H4 (cell line): ENCODE results near the gene ADAM12. TPM values are rescaled to one million over a fixed set of nuclear protein-coding genes. Genes with fewer than 3 reads are reported as not detected.

Source experiments
- DNase-seq: peaks from one replicate; pipeline ENCODE4 v3.0.0-alpha.2; 2015; ENCODE audit warnings: low spot score
- total RNA-seq: library from RNA; depleted of rRNA; stranded (reverse); fragments of >200 nt; shearing (Covaris generic); gene quantifications from 2 replicates; pipeline ENCODE4 v1.2.3, GENCODE V29; 2014

The ADAM12 gene
- total RNA-seq, 1 experiment from 2014 or later, result 2.0 TPM

- DNase-seq, result no peak
Observed at GRCh38 chr10:126235091-126235978, 152.9 kb downstream of the ADAM12 start.

DNA sequence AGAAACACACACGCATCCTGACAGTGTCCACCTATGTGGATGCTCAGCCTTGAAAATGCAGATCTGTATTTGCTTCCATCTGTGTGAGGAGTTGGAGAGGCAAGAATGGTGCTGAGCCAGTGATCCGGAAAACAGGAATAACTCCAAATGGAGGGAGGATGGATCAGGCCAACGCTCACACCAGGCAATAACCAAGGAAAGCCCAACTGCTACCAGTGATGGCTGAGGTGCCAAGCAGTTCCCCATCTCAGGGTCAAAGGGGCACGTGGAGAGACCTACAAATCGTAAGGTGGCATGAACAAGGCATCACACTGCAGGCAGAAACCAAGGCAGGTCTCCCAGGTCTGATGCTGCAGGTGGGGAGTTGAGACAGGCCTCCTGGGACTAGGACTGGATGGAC, 153.6 kb downstream of the ADAM12 start:
- DNase-seq, result no peak

- DNase-seq, result no peak
Observed at GRCh38 chr10:126233182-126234148, 154.8 kb downstream of the ADAM12 start.

- DNase-seq, result no peak
Observed at GRCh38 chr10:126230587-126230986, 157.7 kb downstream of the ADAM12 start.

DNA sequence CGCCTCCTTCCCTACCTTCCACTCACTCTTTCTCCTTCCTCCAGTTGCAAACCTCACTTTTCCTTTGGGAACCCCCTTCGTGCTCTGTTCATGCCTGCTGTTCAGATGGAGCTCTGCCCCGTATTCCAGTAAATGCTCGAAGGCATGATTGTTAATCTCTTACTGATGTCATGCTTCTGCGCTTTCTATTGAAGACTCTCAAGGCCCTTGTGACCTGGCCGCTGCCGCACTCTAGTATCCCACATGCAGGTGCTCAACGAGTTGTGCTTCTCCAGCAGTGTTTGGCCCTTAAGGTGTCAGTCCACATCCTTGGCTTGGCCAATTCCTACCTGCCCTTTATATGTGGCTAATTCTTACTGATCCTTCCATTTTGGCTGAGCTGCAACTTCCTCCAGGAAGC, 158.6 kb downstream of the ADAM12 start:
- DNase-seq, result no peak

- DNase-seq, result peak; percentile 42
Observed at GRCh38 chr10:126227762-126228134, 160.5 kb downstream of the ADAM12 start.

- DNase-seq, result no peak
Observed at GRCh38 chr10:126226988-126227761, 161.1 kb downstream of the ADAM12 start.

DNA sequence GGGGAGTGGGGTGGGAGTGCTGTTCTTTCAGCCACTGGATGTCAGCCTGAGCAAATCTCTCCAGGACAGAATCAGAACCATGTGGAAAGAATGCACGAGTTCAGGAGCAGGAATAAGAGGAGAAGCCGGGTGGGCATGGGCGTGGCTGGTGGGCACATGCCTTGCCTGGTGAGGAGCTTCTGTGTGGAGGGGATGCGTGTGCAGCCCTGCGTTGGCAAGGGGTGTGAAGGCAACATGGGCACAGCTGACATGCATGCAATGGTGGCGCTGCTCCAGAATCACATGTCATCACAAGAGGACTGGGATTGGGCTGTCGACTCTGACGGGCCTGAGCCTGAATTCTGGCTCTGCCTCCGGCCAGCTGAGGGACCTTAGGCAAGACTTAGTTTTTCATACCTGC, 162.1 kb downstream of the ADAM12 start:
- DNase-seq, result no peak

DNA sequence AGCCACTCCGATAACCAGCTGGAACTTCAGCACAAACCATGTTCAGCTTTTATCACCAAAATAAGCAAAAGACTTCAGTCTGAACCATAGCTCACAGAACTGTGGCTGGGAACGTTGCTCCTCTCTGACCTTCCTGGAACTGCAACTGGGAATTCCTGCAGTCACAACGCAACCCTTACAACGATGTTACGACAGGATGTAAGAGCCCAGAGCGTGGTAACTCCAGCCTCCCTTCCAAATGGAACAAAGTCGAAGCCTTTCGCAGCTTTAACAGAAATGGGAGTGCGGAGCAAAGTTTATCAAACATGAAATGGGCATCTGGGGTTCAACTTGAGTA, 162.6 kb downstream of the ADAM12 start:
- no peak for DNase-seq

- no peak for DNase-seq
Observed at GRCh38 chr10:126224967-126225671, 163.2 kb downstream of the ADAM12 start.

GRCh38 chr10:126223512-126224067, 164.7 kb downstream of the ADAM12 start:
- no peak for DNase-seq

DNA sequence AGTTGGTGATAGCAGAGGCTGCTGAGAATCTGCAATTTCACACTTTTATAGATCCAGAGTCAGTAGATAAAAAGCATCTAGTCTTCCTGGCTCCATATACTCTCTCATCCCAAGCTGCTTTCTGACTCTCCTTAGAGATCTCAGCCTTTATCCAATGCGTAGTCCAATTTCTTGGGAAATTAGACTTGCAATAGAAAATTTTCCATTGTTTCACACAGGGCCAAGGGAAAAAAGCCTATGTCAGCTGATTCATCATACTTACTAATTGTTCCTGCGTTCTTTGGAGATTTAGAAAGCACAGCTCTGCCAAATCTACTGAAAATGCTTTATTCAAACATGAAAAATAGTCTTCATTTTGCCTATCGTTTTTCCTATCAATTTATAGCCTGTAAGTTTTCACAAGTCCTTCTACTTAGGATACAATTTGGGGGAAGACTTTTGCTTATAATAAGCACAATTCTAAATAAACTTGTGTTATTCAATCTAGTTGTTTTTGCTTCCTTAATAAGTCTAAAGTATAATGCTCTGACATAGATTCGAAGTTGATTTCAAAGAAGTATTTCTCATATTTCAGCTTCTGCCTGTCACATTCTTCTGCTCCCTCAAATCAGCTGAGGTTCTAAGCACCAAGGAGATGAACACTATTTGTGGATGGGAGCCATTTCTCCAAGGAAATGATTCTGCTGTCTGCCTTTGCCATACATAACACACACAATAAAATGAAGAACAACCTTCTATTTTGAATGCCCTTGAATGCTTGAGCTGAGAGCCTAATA, 165.4 kb downstream of the ADAM12 start:
- DNase-seq, result no peak

DNA sequence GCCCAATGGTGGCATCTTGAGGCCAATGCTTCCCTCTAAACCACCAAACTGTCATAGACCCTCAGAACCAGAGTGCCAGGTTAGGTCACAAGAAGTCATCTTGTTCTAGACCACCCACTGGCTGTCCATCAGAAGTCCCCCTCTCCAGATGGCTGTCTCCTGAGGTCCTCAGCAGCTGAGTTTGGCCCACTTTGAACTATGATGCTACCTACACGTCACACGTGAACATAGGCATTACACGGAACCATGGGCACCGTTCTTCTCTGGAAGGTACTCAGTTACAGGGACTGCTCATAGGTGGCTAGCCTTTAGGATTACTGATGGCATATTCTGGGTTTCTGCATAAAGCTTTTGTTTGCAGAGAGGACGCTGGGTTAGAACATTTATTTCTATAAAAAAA, 166.4 kb downstream of the ADAM12 start:
- DNase-seq, result no peak

DNA sequence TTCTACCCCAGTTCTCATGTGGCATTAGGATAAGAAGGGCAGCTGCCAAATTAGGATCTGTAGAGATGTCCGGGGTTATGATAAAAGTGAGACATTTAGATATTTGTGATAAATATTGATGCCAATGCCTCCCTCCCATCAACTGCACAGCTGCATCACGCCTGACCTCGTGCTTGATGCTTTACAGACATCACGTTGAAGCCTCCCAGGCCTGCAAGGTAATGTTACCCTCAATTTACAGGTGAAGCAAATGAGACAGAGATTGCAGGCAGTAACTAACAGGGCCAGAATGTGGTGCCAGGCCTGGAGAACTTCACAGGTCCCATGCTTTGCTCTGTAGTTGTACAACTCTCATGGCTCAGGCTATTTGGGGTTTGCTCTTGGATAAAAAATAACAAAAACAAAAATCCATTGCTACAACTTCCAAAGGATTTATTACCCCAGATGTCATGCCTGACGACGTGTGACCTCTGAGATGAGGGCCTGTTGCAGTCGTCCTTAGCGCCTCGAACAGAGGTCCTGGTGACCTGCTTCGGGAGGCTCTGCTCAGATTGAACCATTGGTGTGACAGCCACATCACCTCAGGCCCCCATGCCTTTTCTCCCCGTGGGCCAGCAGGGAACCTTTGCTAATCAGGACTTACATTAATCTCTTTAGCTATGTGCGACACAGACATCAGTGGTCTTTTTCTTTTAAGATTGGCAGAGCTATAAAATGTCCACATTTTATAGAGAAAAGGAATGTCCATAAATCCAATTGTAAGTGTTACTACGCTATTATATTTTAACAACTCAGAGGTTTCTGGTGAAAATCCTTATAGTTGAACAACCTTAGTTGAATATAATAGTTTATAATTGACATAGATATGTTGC, 169.3 kb downstream of the ADAM12 start:
- no peak for DNase-seq

DNA sequence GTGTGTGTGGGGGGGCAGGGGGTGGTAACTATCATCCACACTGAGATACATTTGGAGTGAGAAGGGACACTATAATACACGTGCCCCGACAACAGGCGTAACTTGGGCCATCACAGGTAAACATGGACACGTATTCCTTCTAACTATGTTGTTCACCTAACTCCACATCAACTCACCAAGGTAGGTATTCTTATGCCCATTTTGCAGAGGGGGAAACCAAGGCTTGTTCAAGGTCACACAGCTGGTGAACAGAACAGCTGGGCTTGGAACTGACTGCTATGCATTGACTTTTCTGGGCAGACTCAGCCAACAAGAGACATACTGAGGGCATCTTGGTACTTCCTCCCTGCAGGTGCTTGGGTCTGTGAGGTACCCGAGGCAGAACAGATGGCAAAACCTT, 170.1 kb downstream of the ADAM12 start:
- DNase-seq, result no peak

DNA sequence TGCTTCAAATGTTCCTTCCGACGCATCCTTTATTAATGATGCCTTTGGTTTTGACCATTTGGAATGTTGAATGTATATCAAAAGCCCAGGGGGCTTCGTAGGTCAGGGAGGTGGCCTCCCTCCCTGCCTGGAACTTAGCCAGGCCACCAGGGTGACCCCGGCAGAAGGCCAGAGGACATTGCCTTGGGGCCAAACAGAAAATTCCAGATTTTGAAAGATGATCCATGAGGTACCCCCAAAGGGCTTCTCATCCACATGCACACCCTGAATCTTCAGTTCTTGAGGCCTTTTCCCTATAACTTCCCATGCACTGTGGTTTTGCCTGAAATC, 171.7 kb downstream of the ADAM12 start:
- no peak for DNase-seq

- no peak for DNase-seq
Observed at GRCh38 chr10:126215746-126216631, 172.3 kb downstream of the ADAM12 start.

DNA sequence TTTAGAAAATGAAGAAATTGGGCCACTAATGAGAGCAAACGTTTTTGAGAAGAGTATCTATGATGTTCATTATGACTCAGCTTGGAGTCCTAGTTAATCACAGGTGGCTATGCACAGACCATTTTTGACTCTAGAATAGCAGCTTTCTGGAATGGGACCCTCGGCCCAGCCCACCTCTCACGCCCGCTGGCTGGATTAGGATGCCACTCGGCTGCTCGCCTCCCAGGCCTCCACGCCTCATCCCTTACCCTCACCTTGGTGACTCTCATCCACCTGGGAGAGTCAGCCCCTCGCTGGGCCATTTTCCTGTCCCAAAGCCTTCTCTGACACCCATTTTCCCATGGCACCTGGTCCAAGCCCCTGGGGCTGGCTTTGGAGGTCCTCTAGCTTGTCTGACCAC, 173.6 kb downstream of the ADAM12 start:
- DNase-seq, result no peak
